Ishikawa (cell line): Measurements from ENCODE around the gene DMRTC1.
"Not testable (repeated sequence)": the region's sequence is repeated elsewhere in the genome, so short reads cannot be mapped to it uniquely, and the experiment has no call there.

Experiments
- CEBPB ChIP-seq: IDR thresholded peaks from 2 replicates; pipeline ENCODE4 v1.6.1; 2012
- CREB1 ChIP-seq: IDR thresholded peaks from 2 replicates; pipeline ENCODE4 v1.6.1; 2012; ENCODE audit warnings: low read depth
- FOXM1 ChIP-seq: IDR thresholded peaks from 2 replicates; pipeline ENCODE4 v1.6.1; 2012; ENCODE audit warnings: low read depth, borderline replicate concordance
- NFIC ChIP-seq: IDR thresholded peaks from 2 replicates; pipeline ENCODE4 v1.6.1; 2012
- RAD21 ChIP-seq: IDR thresholded peaks from 2 replicates; pipeline ENCODE4 v1.6.1; 2012; ENCODE audit warnings: low read depth
- TAF1 ChIP-seq: IDR thresholded peaks from 2 replicates; pipeline ENCODE4 v1.6.1; 2012; ENCODE audit warnings: low read depth, mild to moderate bottlenecking
- YY1 ChIP-seq: IDR thresholded peaks from 2 replicates; pipeline ENCODE4 v1.6.1; 2012; ENCODE audit warnings: low read depth
- ZBTB7A ChIP-seq: IDR thresholded peaks from 2 replicates; pipeline ENCODE4 v1.6.1; 2012; ENCODE audit warnings: low read depth

The DMRTC1 gene

GRCh38 chrX:72943819-72944169 lies at the start of gene DMRTC1:
DMRTC1 (minus strand) TSS chrX:72943837; CDS start chrX:72875694, 68,143 bp downstream.
- not testable (repeated sequence) for TF ChIP-seq ZBTB7A, TAF1, FOXM1

GRCh38 chrX:72937906-72938305 lies 5.7 kb downstream of the DMRTC1 start, which contains the start of gene FAM236A:
FAM236A (plus strand) TSS chrX:72938206; CDS start chrX:72938263, 57 bp downstream.
- TF ChIP-seq RAD21, CEBPB, FOXM1: not testable (repeated sequence)

- not testable (repeated sequence) for TF ChIP-seq NFIC, CREB1, YY1
These were observed 31.3 kb downstream of the DMRTC1 start, which contains the start of gene FAM236C for GRCh38 chrX:72912315-72912714. FAM236C (plus strand) TSS chrX:72912615; CDS start chrX:72912715, 100 bp downstream.
